Stimulated activated naive CD8-positive, alpha-beta T cell treated with anti-CD3 and anti-CD28 coated beads, Interleukin-15, Interleukin-2, amounts not matched to agents 100 ng/mL and 50 ng/mL, for 24 hours (primary cell): ENCODE measurements around the gene ADSS1.

Experiments used
- H3K27ac Mint-ChIP-seq: one replicate; pipeline ENCODE4 v1.8.0; 2021; ENCODE audit warnings: mild to moderate bottlenecking, mixed read lengths
- H3K27me3 Mint-ChIP-seq: one replicate; pipeline ENCODE4 v1.8.0; 2021; ENCODE audit warnings: mixed read lengths
- H3K36me3 Mint-ChIP-seq: one replicate; pipeline ENCODE4 v1.8.0; 2021; ENCODE audit warnings: low read depth, mixed read lengths
- H3K4me1 Mint-ChIP-seq: one replicate; pipeline ENCODE4 v1.8.0; 2021; ENCODE audit warnings: low read depth, mixed read lengths
- H3K4me3 Mint-ChIP-seq: one replicate; pipeline ENCODE4 v1.8.0; 2021; ENCODE audit warnings: mild to moderate bottlenecking, mixed read lengths
- H3K9me3 Mint-ChIP-seq: one replicate; pipeline ENCODE4 v1.8.0; 2021; ENCODE audit warnings: mixed read lengths

Gene ADSS1

DNA sequence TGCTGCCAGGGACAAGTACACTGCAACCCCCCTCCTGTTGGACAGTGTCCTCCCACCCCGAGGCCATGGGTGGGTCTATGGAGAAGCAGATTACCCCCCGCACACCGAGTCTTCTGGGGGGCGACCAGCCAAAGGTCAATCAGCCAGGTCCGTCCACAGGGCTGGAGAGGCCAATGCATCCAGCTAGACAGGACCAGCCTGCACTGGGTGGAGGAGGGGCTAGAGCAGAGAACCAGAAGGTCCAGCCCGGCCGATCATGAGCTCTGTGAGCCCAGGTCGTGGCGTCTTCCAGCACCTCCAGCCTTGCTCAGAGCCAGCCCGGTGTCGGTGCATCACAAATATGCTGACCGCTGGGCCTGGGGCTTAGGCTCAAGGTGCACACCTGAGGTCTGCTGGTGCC, 8.2 kb upstream of the ADSS1 start:
- H3K27ac Mint-ChIP-seq = no peak overlapping the region
- no peaks in the 10 kb centered on the region for H3K4me1 Mint-ChIP-seq
- no peak overlapping the region for H3K4me3 Mint-ChIP-seq
- H3K9me3 Mint-ChIP-seq = no peaks in the 10 kb centered on the region
- H3K27me3 Mint-ChIP-seq = no peaks in the 10 kb centered on the region
- H3K36me3 Mint-ChIP-seq = peaks cover 10% of the 10 kb centered on the region

DNA sequence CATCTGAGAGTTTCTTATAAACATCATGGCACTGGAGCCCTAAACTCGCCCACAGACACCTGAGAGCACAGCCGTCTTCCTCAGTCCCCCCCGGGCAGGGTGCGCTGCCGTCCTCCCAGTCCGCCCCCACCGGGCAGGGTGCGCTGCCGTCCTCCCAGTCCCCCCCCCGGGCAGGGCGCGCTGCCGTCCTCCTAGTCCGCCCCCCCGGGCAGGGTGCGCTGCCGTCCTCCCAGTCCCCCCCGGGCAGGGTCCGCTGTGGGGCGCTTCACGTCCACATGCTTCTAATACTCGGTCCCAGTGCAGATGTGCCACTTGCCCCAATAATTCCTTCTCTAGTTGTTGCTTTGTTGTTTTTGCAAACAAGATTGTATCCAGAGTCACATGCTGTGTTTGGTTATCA, 6.9 kb upstream of the ADSS1 start:
- H3K4me1 Mint-ChIP-seq = no peaks in the 10 kb centered on the region

DNA sequence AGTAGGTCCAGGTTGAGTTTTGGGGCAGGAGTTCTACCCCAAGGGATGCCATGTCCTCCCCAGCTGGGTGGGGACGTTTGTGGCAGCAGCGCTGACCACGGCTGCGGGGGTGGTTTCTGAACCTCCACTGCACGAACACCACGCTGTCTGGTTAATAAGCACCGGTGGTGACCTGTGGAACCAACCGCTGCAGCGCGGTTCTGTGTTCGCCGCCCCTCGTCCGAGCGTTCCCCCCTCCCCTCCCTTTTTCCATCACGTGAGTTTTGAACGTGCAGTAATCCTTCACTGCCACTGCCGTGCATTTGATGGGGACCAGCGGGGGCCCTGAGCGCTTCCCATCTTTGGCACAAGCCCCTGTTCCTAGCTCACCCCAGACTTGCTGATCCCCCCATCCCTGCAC, 6.4 kb upstream of the ADSS1 start:
- no peak overlapping the region for H3K4me3 Mint-ChIP-seq
- peaks cover 10% of the 10 kb centered on the region for H3K36me3 Mint-ChIP-seq
- no peak overlapping the region for H3K27ac Mint-ChIP-seq
- no peaks in the 10 kb centered on the region for H3K27me3 Mint-ChIP-seq
- no peaks in the 10 kb centered on the region for H3K9me3 Mint-ChIP-seq
- H3K4me1 Mint-ChIP-seq = no peaks in the 10 kb centered on the region

More for the DNA sequence above, 6.9 kb upstream of the ADSS1 start:
- Mint-ChIP-seq H3K27ac (no peak overlapping the region), H3K36me3 (peaks cover 10% of the 10 kb centered on the region), H3K27me3 (no peaks in the 10 kb centered on the region), H3K4me3 (no peak overlapping the region), H3K9me3 (no peaks in the 10 kb centered on the region)

DNA sequence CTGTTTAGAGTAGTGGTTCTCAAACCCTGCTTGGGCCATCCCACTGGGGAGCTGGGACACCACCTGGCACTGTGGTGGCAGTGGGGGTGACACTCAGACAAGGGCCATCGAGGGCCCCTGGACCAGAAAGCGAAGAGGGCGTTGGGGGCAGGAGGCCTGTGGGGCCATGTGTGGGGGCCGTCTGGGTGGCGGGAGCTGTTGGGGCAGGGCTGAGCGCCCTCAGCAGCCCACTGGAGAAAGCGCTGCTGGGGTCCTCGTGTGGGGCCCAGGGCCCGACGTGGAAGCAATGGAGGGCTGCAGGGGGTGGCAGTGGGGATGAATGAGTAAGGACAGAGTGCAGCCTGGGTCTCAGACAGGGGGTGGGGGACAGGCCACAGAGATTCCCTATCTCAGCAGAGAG, 5.9 kb upstream of the ADSS1 start:
- H3K27me3 Mint-ChIP-seq = no peaks in the 10 kb centered on the region
- H3K4me3 Mint-ChIP-seq = no peak overlapping the region
- H3K27ac Mint-ChIP-seq = no peak overlapping the region
- peaks cover 10% of the 10 kb centered on the region for H3K36me3 Mint-ChIP-seq
- H3K4me1 Mint-ChIP-seq = no peaks in the 10 kb centered on the region
- no peaks in the 10 kb centered on the region for H3K9me3 Mint-ChIP-seq

DNA sequence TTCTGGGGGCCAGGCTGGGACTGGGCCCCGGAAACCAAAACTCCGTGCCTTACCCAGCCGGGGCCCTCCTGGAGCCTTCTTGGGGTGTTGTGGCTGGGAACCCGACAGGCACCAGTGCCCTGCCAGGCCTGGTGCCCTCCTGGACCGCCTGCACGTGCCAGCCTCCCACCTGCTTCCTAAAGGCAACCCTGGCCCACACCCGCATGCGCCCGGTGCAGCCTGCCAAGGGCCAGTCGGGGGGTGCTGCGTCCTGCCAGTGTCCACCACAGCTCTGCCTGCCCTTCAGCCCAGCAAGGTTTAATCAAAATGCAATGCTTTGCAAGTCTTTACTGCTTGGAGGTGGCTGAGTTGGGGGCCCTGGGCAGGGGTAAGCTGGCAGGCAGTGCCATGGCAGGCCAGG, 5.2 kb upstream of the ADSS1 start:
- no peaks in the 10 kb centered on the region for H3K4me1 Mint-ChIP-seq
- H3K27me3 Mint-ChIP-seq = no peaks in the 10 kb centered on the region
- H3K27ac Mint-ChIP-seq = no peak overlapping the region
- no peak overlapping the region for H3K4me3 Mint-ChIP-seq
- H3K36me3 Mint-ChIP-seq = peaks cover 10% of the 10 kb centered on the region
- H3K9me3 Mint-ChIP-seq = no peaks in the 10 kb centered on the region

DNA sequence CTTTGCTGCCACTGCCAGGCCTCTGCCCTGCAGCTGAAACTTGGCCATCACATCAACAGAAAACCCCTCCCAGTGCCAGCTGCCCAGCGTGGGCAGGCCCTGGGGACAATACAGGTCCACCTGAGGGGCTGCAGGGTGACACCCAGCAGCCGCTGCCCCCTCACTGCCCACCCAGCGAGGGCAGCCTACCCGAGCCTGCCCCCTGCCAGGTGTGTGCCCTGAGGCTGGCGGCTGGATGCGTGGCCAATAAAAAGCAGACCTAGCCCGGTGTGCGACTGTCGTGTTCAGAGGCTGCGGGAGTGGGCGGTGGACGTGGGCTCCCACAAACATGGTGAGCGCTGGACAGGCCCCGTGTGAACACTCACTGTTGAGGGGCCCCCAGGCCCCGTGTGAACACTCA, 4.7 kb upstream of the ADSS1 start:
- Mint-ChIP-seq H3K36me3 (peaks cover 10% of the 10 kb centered on the region), H3K4me1 (no peaks in the 10 kb centered on the region), H3K9me3 (no peaks in the 10 kb centered on the region), H3K27me3 (no peaks in the 10 kb centered on the region), H3K27ac (no peak overlapping the region), H3K4me3 (no peak overlapping the region)

DNA sequence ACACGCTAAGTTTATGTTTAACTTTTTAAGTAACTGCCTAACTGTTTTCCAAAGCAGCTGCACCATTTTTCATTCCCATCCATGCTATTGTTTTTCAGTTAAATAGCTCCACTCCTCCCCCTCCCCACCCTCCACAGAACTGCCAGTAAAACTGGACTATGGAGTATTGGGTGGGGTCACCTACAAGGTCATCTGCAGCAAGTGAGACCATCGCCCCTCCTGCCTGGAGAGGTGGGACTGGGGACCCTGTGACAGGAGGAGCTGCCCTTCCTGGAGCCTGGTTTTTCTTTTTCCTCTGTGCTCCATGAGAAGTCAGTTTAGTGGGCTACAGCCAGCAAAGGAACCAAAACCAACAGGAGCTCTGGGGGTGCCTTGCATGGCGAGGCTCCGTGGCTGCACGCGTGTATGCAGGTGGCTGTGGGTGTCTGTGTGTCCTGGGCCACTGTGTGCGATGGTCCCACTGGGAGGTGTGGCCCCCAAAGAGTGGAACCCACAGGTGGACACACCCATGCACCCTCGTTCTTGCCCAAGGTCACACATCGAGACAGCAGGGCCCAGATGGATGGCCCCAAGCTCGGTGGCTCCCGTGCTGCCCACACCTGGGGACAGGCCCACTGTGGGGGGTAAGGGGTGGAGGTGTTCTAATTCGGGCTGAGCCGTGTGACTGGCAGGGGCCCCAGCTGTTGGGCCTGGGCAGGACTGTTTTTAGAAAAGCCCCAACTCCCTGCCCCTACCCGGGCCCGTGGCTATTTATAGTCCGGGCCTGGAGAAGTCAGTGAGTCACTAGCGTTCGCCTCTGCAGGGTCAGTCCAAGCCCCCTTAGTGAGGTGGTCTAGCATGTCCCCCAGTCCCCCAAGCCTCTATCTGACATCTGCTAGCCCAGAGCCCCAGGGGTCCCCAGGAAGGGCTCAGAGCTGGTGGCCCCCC, 2.3 kb upstream of the ADSS1 start:
- Mint-ChIP-seq H3K36me3 (no peaks in the 10 kb centered on the region), H3K9me3 (no peaks in the 10 kb centered on the region), H3K27ac (no peak overlapping the region), H3K27me3 (no peaks in the 10 kb centered on the region), H3K4me3 (no peak overlapping the region), H3K4me1 (no peaks in the 10 kb centered on the region)

DNA sequence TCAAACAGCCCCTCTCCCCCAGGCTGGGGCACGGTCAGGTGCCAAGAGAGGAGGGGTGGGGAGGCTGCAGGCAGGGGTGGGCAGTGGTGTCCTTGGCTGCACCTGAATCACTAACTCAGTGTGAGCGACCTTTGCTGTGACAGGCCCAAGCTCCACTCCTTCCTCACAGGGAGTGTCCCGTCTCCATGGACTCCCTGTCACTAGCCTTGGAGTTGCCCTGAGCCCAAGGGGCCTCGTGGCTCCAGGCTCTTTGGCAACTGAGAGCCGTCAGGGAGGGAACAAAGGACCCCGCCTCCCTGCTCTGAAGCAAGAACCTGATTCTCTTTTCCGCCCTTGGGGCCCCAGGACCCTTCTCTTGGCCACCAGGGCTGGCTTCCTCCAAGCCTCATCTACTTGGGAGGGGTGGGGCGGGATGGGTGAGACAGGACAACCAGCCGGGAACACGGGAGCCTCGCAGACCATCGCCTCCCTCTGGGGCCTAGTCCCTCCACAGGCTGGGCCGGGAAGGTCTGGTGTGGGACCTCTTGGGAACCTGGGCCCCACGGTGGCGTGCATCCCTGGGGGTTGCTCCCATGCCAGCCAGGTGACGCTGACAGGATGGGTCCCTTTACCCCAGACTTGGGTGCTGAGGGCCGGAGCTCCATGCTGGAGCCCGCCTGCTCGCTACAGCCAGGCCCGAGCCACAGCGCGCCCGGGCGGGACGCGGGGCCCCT, 935 bp upstream of the ADSS1 start:
- Mint-ChIP-seq H3K36me3 (no peaks in the 10 kb centered on the region), H3K9me3 (no peaks in the 10 kb centered on the region), H3K27ac (no peak overlapping the region), H3K4me1 (no peaks in the 10 kb centered on the region), H3K27me3 (no peaks in the 10 kb centered on the region), H3K4me3 (no peak overlapping the region)

DNA sequence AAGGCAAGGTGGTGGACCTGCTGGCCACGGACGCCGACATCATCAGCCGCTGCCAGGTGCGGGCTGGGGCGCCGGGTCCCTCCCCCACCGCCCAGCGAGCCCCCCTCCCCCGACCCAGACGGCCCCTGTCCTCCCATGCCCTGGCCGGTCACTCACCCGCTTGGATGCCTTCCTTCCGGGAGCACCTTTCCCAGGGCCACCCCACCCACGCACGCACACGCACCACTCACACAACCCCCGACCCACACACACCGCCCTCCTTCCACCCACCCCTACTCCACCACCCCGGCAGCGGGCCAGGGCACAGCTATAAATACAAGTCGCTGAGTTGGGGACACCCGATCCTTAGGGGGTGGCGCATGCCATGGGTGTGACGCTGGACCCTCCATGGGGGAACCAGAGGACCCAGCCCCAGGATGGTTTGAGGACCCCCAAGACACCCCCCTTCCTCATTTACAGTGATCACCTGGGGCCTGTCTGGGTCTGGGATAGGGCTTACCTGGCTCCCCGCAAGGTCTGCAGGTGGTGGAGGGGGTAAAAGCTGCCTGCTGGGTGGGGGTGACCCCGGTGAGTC, 465 bp downstream of the ADSS1 start:
- H3K27ac Mint-ChIP-seq = no peak overlapping the region
- peak overlapping the region; percentile 13 for H3K4me3 Mint-ChIP-seq
- no peaks in the 10 kb centered on the region for H3K36me3 Mint-ChIP-seq
- H3K27me3 Mint-ChIP-seq = no peaks in the 10 kb centered on the region
- H3K4me1 Mint-ChIP-seq = no peaks in the 10 kb centered on the region
- H3K9me3 Mint-ChIP-seq = no peaks in the 10 kb centered on the region

DNA sequence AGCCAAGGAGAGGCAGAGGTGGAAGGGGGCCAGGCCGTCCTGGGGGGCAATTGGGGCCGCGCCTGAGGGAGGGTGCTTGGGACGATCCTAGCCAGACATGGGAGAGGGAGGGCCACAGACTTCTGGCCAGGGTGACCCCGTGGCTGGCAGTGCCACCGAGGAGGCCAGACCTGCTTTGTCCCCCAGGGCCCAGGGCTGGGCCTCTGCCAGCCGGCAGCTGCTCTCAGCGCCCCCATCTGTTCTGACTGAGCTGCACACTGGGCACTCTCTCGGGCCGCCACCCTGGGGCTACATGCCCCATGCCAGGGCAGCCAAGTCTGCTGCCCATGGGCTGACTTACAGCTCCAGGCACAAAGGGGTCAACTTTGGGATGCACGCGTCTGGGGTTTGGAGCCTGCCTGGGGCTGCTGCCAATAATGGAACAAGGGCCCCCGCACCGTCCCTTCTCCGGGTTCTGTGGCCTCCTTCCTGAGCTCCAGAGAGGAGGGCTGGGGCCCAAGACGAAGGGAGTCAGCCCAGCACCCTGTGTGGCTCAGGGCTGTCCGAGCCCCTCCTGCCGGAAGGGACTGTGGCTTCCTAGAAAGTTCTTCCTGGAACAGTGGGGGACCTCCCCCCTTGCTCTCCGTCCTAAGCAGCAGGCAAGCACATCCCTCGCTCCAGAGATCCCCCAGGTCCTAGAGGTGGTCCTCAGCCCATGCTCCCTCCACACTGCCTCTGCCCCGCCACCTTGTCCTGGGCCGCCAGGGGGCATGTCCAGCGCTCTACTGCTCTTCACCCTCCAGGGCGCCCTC, 1.1 kb downstream of the ADSS1 start:
- Mint-ChIP-seq H3K27me3 (no peaks in the 10 kb centered on the region), H3K9me3 (no peaks in the 10 kb centered on the region), H3K4me3 (peak overlapping the region; percentile 13), H3K36me3 (no peaks in the 10 kb centered on the region), H3K4me1 (no peaks in the 10 kb centered on the region), H3K27ac (no peak overlapping the region)

DNA sequence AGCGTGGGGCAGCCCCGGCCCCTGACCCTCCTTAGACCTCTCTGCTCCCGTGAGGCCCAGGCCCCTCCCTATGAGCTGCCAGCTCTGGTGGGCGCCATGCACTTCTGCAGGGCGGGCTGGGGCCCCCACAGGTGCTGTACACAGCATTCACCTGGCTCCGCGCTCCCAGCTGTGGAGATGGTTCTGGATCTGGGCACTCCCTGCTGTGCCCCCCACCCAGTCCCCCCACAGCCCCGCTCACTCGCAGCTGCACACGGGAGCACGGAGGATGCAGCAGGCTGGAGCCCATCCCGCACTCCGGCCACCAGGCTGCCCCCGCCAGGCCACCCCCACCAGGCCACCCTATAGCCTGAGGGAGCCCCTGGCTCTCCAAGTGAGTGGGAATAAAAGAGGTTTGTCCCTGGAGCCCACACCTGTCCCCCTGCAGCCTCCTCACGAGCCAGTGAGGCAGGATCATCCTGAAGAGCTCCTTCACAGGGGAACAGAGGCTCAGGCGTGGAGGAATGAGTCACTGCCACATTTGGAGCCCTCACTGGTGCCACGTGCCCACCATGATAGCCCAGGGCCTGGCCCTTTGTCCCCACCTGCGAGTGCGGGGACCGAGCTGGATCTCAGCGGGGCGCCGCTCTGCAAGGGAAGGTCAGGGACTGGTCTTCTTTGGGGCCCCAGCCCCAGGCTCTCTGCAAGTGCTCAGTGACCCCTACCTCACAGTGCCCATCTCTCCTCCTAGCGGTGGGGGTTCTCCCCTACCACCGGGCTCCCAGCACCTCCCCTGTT, 1.9 kb downstream of the ADSS1 start:
- Mint-ChIP-seq H3K4me1 (no peaks in the 10 kb centered on the region), H3K4me3 (no peak overlapping the region), H3K36me3 (no peaks in the 10 kb centered on the region), H3K27ac (no peak overlapping the region), H3K9me3 (no peaks in the 10 kb centered on the region), H3K27me3 (no peaks in the 10 kb centered on the region)

DNA sequence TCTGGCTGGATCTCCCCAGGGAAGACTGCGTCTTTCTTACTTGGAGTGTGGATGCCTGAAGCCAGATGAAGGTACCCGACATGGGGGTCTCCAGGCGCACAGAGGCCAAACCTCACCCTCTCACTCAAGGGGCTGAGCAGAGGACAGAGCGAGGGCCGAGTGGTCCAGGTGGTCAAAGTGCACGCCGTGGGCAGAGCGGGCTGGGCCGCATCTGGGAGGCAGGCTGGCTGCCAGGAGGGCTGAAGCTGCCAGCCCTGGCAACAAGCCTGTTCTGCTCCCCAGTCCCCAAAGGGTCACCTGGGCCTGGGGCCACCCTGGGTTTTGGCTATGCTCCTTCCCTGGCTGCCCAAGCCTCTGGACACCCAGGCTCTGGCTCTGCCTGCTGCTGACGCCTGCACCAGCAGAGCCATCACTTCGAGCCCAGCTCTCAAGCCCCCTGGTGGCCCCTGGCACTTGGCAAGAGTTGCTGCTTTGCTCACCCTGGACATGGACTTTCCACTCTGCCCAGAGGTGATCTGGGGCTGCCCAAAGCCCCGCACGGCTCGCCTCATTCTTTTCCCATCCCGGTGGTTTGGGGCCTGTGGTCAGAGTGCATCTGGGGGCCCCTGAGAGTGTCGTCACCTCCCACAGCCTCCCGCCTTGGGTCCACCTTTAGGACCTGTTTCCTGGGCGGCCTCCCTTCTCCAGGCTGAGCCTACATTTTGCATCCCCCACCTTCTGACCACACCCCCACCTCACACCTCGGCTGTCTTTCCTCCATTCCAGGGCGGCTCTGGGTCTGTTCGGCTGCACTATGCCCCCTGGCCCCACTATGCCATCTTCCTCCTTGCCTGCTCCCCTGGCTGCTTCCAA, 2.8 kb downstream of the ADSS1 start:
- H3K4me3 Mint-ChIP-seq = no peak overlapping the region
- H3K9me3 Mint-ChIP-seq = no peaks in the 10 kb centered on the region
- no peaks in the 10 kb centered on the region for H3K27me3 Mint-ChIP-seq
- no peak overlapping the region for H3K27ac Mint-ChIP-seq
- no peaks in the 10 kb centered on the region for H3K4me1 Mint-ChIP-seq
- H3K36me3 Mint-ChIP-seq = no peaks in the 10 kb centered on the region

DNA sequence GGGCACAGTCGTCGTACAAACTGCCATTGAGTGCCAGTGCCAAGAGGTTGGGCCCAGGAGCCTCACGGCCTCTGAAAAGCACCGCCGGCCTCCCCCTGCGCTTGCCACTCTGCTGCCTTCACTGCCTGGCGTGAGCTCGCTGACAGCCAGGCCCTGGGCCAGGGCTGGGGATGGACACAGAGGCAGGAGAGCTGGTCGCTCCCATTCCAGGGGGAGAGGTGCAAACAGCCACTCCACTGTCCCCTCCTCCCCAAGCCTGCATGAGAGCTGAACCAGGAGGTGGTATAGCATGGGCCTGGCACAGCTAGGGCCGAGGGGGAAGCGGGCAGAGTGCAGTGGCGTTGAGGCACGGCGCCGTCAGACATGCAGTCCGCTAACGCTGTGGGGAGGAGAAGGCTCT, 4.6 kb downstream of the ADSS1 start:
- Mint-ChIP-seq H3K4me3 (no peak overlapping the region), H3K36me3 (no peaks in the 10 kb centered on the region), H3K4me1 (no peaks in the 10 kb centered on the region), H3K27me3 (no peaks in the 10 kb centered on the region), H3K9me3 (no peaks in the 10 kb centered on the region), H3K27ac (no peak overlapping the region)
